NK-92 treated with Interleukin-12 subunit alpha and Interleukin-12 subunit beta, amount 100 ng/mL, for 24 hours (cell line): Measurements from ENCODE around the gene SLC16A4.
A peak's percentile ranks its signal among the peaks of the same experiment; 100 is the strongest.

Source experiments
- DNase-seq: peaks from one replicate; lab custom pipeline; 2025; lab: John Stamatoyannopoulos, UW

Gene SLC16A4

GRCh38 chr1:110326826-110327225 lies 64.0 kb downstream of the SLC16A4 start:
- DNase-seq, result no peak

- no peak for DNase-seq
Measured at GRCh38 chr1:110324667-110325066, 66.2 kb downstream of the SLC16A4 start.

- DNase-seq, result no peak
Measured at GRCh38 chr1:110321846-110322245, 69.0 kb downstream of the SLC16A4 start.

GRCh38 chr1:110321045-110321444 lies 69.8 kb downstream of the SLC16A4 start:
- no peak for DNase-seq

- DNase-seq, result no peak
Measured at GRCh38 chr1:110320168-110320518, 70.7 kb downstream of the SLC16A4 start.

GRCh38 chr1:110319332-110320167 lies 71.3 kb downstream of the SLC16A4 start:
- peak; percentile 15 for DNase-seq

GRCh38 chr1:110318046-110318445 lies 72.8 kb downstream of the SLC16A4 start:
- DNase-seq, result no peak

- no peak for DNase-seq
Measured at GRCh38 chr1:110316735-110317134, 74.1 kb downstream of the SLC16A4 start.
